Neural cell (in vitro differentiated cells): ENCODE measurements around the gene FAM229B. TPM values are rescaled to one million over a fixed set of nuclear protein-coding genes. Genes with fewer than 3 reads are reported as not detected.

Experiments used
- polyA plus RNA-seq: library from polyadenylated mRNA; depleted of rRNA; stranded (reverse); fragments of >200 nt; gene quantifications from 2 replicates; pipeline ENCODE4 v1.2.3, GENCODE V29; 2014

Gene FAM229B
- polyA plus RNA-seq, 1 donor from 2014 or later, result 142 TPM

Other genes starting within 250 kb of the FAM229B start
- 277 and 306 TPM in 2 replicates for gene FYN, start 214.1 kb upstream of the FAM229B start, polyA plus RNA-seq
- not detected in 2 replicates for gene CCN6, start 33.5 kb upstream of the FAM229B start, polyA plus RNA-seq
- 180 and 204 TPM in 2 replicates for gene TUBE1, start 109 bp upstream of the FAM229B start, polyA plus RNA-seq
- 0.69 TPM in 1 of 2 replicates, not detected in the other for gene LAMA4, start 167.0 kb downstream of the FAM229B start, polyA plus RNA-seq